Liver (tissue), 9 donors: ENCODE data around the gene CNOT11. TPM values are rescaled to one million over a fixed set of nuclear protein-coding genes. Genes with fewer than 3 reads are reported as not detected.

Experiments used
- DNase-seq: peaks from one replicate; pipeline ENCODE4 v3.0.0-alpha.2; 2017; ENCODE audit warnings: low spot score
- H3K27ac ChIP-seq, 2 donors: one replicate each; pipeline ENCODE4 v1.7.0; 2013; ENCODE audit warnings: inconsistent platforms in 2 of 2, low read length in 2 of 2, control low read depth in 1 of 2, low read depth in 1 of 2, mild to moderate bottlenecking in 1 of 2
- H3K27me3 ChIP-seq, 4 donors: one replicate each; pipeline versions ENCODE4 v1.6.1 to v1.7.0; 2013; ENCODE audit warnings: low read length in 3 of 4, inconsistent platforms in 1 of 4, mild to moderate bottlenecking in 1 of 4, moderate library complexity in 1 of 4; ENCODE audit not compliant: control insufficient read depth in 4 of 4, insufficient read depth in 4 of 4
- H3K36me3 ChIP-seq, 4 donors: one replicate each; pipeline versions ENCODE4 v1.6.1 to v1.7.0; 2013; ENCODE audit warnings: low read length in 3 of 4, mild to moderate bottlenecking in 3 of 4, low read depth in 1 of 4, moderate library complexity in 1 of 4; ENCODE audit not compliant: control insufficient read depth in 4 of 4, insufficient read depth in 3 of 4
- H3K4me1 ChIP-seq, 4 donors: one replicate each; pipeline versions ENCODE4 v1.6.1 to v1.7.0; 2013; ENCODE audit warnings: low read length in 3 of 4, mild to moderate bottlenecking in 3 of 4, moderate library complexity in 1 of 4; ENCODE audit not compliant: control insufficient read depth in 4 of 4, insufficient read depth in 4 of 4
- H3K4me3 ChIP-seq, 3 donors: one replicate each; pipeline versions ENCODE4 v1.6.1 to v1.7.0; 2013; ENCODE audit warnings: low read length in 3 of 3, control low read depth in 1 of 3, low read depth in 1 of 3, mild to moderate bottlenecking in 1 of 3
- H3K9ac ChIP-seq, 2 donors: one replicate each; pipeline ENCODE4 v1.7.0; 2013; ENCODE audit warnings: low read length in 2 of 2, mild to moderate bottlenecking in 2 of 2, moderate library complexity in 2 of 2, control low read depth in 1 of 2, low read depth in 1 of 2
- H3K9me3 ChIP-seq, 4 donors: one replicate each; pipeline versions ENCODE4 v1.6.1 to v1.7.0; 2013; ENCODE audit warnings: low read length in 3 of 4; ENCODE audit not compliant: control insufficient read depth in 4 of 4
- CTCF ChIP-seq: fragments of 150-350 bp; IDR thresholded peaks from 2 replicates; pipeline ENCODE4 v1.5.1; 2017; ENCODE audit warnings: improper control_type of control experiment, low read depth, low read length; ENCODE audit not compliant: missing input control
- EGR1 ChIP-seq, 2 donors: IDR thresholded peaks; 2 replicates each; pipeline ENCODE4 v1.6.1; 2016 to 2018; ENCODE audit warnings: antibody characterized with exemption in 2 of 2, low read depth in 2 of 2
- FOXA1 ChIP-seq: IDR thresholded peaks from 2 replicates; pipeline ENCODE4 v1.6.1; 2016; ENCODE audit warnings: antibody characterized with exemption
- GABPA ChIP-seq, 2 donors: IDR thresholded peaks in 1 of 2; conservative IDR thresholded peaks in 1 of 2; 2 replicates each; pipeline ENCODE4 v1.6.1; 2016; ENCODE audit warnings: antibody characterized with exemption in 2 of 2, mild to moderate bottlenecking in 1 of 2, moderate library complexity in 1 of 2
- HNF4A ChIP-seq, 2 donors: conservative IDR thresholded peaks; 2 replicates each; pipeline ENCODE4 v1.6.1; 2016; ENCODE audit warnings: antibody characterized with exemption in 2 of 2, mild to moderate bottlenecking in 2 of 2
- HNF4G ChIP-seq: IDR thresholded peaks from 2 replicates; pipeline ENCODE4 v1.6.1; 2016; ENCODE audit warnings: antibody characterized with exemption
- JUND ChIP-seq, 2 donors: IDR thresholded peaks; 2 replicates each; pipeline ENCODE4 v1.6.1; 2016; ENCODE audit warnings: antibody characterized with exemption in 2 of 2
- NR2F2 ChIP-seq: IDR thresholded peaks from 2 replicates; pipeline ENCODE4 v1.6.1; 2016; ENCODE audit warnings: antibody characterized with exemption
- RAD21 ChIP-seq, 2 donors: IDR thresholded peaks; 2 replicates each; pipeline ENCODE4 v1.6.1; 2016; ENCODE audit warnings: antibody characterized with exemption in 2 of 2, mild to moderate bottlenecking in 2 of 2
- RXRA ChIP-seq, 2 donors: IDR thresholded peaks; 2 replicates each; pipeline ENCODE4 v1.6.1; 2017 to 2018; ENCODE audit warnings: antibody characterized with exemption in 2 of 2, mild to moderate bottlenecking in 1 of 2
- SP1 ChIP-seq: IDR thresholded peaks from 2 replicates; pipeline ENCODE4 v1.6.1; 2018; ENCODE audit warnings: antibody characterized with exemption, mild to moderate bottlenecking
- TAF1 ChIP-seq: conservative IDR thresholded peaks from 2 replicates; pipeline ENCODE4 v1.6.1; 2016; ENCODE audit warnings: antibody characterized with exemption, mild to moderate bottlenecking
- YY1 ChIP-seq: IDR thresholded peaks from 2 replicates; pipeline ENCODE4 v1.6.1; 2016; ENCODE audit warnings: antibody characterized with exemption, mild to moderate bottlenecking
- WGBS: extraction: QIAGEN DNeasy Blood & Tissue Kit; methylation state at CpG from one replicate; pipeline ENCODE4 v1.1.7; 2013; 5-methylcytosine and 5-hydroxymethylcytosine counted together
- polyA plus RNA-seq, 2 donors: library from polyadenylated mRNA; stranded (reverse) in 1 of 2; unstranded in 1 of 2; fragments of 200-250 nt in 1 of 2; fragments of >200 nt in 1 of 2; fragmentation: Nextera tagmentation in 1 of 2; extraction: Ambion mirVana in 1 of 2; gene quantifications; one replicate each; pipeline versions ENCODE4 v1.2.1 to v1.2.3, GENCODE V29; 2013 to 2015
- total RNA-seq, 2 donors: library from RNA; depleted of rRNA; stranded (reverse); fragments of >200 nt; gene quantifications; one replicate each; pipeline ENCODE4 v1.2.3, GENCODE V29; 2014
- TF ChIP-seq, protein P1 (sequence below): IDR thresholded peaks from 2 replicates; pipeline ENCODE4 v1.6.1; 2016; ENCODE audit warnings: antibody characterized with exemption
- TF ChIP-seq, protein P2 (sequence below): IDR thresholded peaks from 2 replicates; pipeline ENCODE4 v1.6.1; 2016; ENCODE audit warnings: antibody characterized with exemption
- TF ChIP-seq, protein P3 (sequence below): IDR thresholded peaks from 2 replicates; pipeline ENCODE4 v1.6.1; 2016; ENCODE audit warnings: antibody characterized with exemption
- TF ChIP-seq, protein P4 (sequence below): IDR thresholded peaks from 2 replicates; pipeline ENCODE4 v1.6.1; 2016; ENCODE audit warnings: antibody characterized with exemption, mild to moderate bottlenecking
- donor health status: healthy.
- donor health status: healthy.
- donor health status: healthy.
- donor health status: healthy.
- donor health status: healthy.

Gene CNOT11
- total and polyA plus RNA-seq, 4 donors, result 9.8 to 14.3 (median 13.5) TPM

DNA sequence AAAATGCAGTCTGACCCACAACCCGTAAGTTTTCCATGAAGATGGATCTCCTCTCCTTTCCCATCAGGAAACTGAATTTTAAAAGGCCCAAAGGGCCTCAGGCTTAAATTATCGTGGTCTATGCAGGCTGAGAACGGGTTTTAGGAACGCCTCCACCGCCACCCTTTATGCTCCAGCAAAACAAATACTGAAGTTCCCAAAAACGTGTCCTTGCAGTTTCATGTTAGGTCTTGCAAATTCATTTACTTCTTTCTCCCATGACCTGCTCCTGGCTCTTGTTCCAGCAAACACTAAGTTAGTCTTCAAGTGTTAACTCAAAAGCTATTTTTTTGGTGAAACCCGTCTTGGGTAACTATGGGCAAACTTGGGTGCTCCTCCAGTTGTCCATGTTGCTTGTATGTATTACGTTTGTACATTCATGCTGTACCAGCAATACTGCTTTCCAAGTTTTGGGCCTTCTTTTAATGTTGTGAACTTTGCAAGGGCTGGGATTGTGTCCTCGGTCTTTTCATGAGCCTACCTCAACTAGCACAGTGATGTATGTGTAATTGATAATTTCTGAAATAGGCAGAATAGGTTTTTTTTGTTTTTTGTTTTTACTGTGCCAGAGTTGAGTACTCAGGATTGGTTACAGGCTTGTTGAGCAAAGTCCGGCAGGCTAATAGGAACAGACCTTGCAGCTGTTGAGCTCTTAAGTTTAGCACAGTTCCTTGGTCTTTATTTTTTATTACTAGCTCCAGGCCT, 57.6 kb downstream of the CNOT11 start:
- 73% methylated on average over 10 of the region's 10 CpGs for WGBS
- no peak for TF ChIP-seq TAF1
- TF ChIP-seq, protein P1, sequence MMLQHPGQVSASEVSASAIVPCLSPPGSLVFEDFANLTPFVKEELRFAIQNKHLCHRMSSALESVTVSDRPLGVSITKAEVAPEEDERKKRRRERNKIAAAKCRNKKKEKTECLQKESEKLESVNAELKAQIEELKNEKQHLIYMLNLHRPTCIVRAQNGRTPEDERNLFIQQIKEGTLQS, result no peak
- no peak for TF ChIP-seq FOXA1
- TF ChIP-seq YY1, result no peak
- TF ChIP-seq, protein P2, sequence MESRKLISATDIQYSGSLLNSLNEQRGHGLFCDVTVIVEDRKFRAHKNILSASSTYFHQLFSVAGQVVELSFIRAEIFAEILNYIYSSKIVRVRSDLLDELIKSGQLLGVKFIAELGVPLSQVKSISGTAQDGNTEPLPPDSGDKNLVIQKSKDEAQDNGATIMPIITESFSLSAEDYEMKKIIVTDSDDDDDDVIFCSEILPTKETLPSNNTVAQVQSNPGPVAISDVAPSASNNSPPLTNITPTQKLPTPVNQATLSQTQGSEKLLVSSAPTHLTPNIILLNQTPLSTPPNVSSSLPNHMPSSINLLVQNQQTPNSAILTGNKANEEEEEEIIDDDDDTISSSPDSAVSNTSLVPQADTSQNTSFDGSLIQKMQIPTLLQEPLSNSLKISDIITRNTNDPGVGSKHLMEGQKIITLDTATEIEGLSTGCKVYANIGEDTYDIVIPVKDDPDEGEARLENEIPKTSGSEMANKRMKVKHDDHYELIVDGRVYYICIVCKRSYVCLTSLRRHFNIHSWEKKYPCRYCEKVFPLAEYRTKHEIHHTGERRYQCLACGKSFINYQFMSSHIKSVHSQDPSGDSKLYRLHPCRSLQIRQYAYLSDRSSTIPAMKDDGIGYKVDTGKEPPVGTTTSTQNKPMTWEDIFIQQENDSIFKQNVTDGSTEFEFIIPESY, result no peak
- TF ChIP-seq HNF4G, result no peak
- peak; percentile 24 for TF ChIP-seq SP1
- TF ChIP-seq RAD21 (IDR thresholded peaks at IDR 0.05), result no peak
- TF ChIP-seq, protein P3, sequence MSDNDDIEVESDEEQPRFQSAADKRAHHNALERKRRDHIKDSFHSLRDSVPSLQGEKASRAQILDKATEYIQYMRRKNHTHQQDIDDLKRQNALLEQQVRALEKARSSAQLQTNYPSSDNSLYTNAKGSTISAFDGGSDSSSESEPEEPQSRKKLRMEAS, result no peak
- TF ChIP-seq, protein P4, sequence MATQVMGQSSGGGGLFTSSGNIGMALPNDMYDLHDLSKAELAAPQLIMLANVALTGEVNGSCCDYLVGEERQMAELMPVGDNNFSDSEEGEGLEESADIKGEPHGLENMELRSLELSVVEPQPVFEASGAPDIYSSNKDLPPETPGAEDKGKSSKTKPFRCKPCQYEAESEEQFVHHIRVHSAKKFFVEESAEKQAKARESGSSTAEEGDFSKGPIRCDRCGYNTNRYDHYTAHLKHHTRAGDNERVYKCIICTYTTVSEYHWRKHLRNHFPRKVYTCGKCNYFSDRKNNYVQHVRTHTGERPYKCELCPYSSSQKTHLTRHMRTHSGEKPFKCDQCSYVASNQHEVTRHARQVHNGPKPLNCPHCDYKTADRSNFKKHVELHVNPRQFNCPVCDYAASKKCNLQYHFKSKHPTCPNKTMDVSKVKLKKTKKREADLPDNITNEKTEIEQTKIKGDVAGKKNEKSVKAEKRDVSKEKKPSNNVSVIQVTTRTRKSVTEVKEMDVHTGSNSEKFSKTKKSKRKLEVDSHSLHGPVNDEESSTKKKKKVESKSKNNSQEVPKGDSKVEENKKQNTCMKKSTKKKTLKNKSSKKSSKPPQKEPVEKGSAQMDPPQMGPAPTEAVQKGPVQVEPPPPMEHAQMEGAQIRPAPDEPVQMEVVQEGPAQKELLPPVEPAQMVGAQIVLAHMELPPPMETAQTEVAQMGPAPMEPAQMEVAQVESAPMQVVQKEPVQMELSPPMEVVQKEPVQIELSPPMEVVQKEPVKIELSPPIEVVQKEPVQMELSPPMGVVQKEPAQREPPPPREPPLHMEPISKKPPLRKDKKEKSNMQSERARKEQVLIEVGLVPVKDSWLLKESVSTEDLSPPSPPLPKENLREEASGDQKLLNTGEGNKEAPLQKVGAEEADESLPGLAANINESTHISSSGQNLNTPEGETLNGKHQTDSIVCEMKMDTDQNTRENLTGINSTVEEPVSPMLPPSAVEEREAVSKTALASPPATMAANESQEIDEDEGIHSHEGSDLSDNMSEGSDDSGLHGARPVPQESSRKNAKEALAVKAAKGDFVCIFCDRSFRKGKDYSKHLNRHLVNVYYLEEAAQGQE, result no peak
- TF ChIP-seq GABPA (IDR thresholded peaks at IDR 0.05 in 1 of 2, conservative IDR thresholded peaks at IDR 0.05 in 1 of 2), result no peak
- no peak for TF ChIP-seq JUND (IDR thresholded peaks at IDR 0.05)
- TF ChIP-seq HNF4A (conservative IDR thresholded peaks at IDR 0.05), result peak; percentile 8 to 48
- no peak for TF ChIP-seq NR2F2
- TF ChIP-seq EGR1 (IDR thresholded peaks at IDR 0.05; ENCODE audit: low read depth in 2 of 2), result no peak
- no peak for TF ChIP-seq CTCF
- no peak for TF ChIP-seq RXRA (IDR thresholded peaks at IDR 0.05)
- Histone ChIP-seq H3K9me3 (no peaks in the 10 kb centered on the region), H3K36me3 (no peaks in the 10 kb centered on the region), H3K4me3 (no peak overlapping the region), H3K9ac (no peak overlapping the region), H3K27me3 (no peaks in the 10 kb centered on the region), H3K27ac (no peak overlapping the region), H3K4me1 (peaks cover 3 to 34% (median 11%) of the 10 kb centered on the region in 4 donors)
- no peak for DNase-seq
